Measurements from ENCODE around the gene TC2N.
"Not testable (repeated sequence)": the region's sequence is repeated elsewhere in the genome, so short reads cannot be mapped to it uniquely, and the experiment has no call there.

Gene TC2N

DNA sequence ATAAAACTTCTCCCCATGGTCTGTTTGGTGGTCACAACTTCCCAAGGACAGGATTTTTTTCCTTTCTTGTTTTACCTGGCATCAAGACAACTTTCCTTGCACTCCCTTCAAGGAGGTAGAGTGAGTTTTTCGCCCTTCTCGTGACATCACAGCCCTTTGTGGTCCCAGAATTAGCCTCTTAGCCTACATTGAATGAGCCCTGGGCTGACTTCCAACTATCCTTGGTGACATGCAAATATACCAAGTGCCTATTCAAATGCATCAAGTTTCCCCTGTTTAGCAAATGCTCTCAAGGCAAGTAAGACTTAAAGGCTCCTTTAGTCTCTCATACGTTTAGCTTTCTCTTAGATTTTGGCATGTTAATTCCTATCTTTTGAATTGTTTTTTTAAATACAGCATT lies 36.6 kb downstream of the TC2N start:
- no peak for FAIRE-seq

DNA sequence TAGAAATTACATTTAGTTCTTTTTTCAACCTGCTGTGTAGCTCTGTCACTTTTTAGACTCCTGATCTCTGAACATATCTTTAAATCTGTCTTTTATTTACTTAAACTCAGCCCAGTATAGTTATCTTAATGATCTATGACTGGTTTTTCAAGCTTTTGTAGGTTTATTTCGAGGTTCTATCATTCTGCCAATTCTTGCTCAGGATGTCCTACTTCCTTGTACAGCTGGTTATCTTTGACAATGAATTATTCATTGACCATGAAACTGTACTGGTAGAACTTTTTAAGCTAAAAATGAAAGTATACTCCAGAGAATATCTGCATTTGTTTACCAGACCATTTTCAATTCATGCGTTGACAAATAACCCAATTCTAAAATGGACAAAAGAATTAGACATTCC lies 37.8 kb downstream of the TC2N start:
- no peak for FAIRE-seq

DNA sequence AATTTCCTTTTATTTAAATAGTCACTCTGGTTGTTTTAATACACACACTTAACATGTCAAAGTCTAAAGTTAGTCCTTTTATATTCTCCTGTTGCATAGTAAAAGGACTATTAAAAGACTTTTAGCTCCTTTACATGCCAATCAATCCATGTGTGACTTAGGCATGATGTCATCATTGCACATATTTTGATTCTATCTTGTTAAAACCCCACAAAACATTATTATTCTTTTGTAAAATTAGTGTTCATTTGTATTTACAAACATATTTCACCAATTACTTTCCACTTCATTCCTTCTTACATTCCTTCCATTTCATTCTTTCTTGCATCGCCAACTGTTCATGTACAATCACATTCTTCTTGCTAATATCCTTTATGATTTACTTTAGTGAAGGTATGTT lies 39.6 kb downstream of the TC2N start:
- FAIRE-seq = no peak

DNA sequence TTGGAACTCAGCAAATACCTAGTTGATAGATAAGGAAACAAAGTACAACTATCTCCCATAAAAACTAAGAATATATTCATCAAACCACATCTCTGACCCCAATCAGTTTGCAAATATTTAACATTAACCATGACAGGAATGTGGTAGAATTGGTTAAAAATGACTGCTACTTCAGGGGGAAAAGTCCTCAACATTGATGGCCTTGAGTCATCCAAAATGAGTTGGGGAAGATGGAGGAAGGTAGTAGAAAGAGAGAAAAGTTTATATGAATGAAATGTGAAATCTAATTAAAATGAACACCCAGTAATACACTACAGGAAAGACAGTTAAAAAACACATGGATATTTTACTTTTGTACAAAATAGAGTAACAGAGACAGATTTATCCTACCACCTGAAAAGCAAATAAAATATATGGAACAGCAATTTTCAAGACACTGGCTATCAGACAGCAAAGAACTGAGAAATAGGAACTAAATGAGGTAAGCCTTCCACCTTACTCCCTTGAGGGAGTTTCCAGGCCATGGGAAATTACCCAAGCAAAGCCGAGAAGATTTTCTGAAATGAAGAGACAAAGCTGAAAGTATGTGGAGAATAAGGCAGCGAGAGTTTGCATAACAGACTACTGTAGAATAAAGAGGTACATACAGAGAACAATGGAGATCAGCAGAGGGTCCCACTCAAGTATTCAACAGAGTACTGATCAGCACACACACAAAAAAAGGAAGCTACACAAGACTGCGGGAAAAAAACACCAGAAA lies 49.6 kb downstream of the TC2N start:
- no peak for FAIRE-seq

DNA sequence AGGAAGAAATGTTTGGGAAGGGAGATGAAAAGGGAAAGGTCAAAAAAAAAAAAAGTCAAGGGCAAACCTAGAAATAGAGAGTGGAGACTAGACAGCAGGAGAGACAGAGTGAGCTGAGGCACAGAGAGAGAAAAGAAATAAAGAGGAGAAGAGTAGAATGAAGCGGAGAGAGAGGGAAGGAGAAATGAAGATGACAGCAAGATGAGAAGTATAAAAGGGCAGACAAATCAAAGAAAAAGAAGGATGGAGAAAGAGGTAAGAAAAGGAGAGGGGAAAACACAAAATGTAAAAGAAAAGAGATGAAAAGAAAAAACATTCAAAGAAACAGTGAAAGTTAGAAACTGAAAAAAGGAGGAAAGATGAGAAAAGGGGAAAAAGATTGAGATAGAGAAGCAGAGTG lies 53.0 kb downstream of the TC2N start:
- no peak for FAIRE-seq

DNA sequence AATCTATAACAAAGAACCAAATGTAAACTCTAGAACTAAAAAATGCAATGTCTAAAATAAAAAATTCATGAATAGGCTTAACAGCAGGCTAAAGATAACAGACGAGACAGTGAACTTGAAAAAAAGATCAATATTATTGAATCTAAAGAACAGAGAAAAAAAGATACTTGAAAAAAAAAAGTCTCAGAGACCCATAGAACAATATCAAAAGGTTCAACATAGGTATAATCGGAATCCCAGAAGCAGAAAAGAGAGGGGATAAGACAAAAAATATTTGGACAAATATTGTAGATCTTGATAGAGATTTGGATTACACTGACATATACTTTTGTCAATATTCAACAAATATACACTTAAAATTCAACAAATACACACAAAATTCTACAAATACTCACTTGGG lies 56.6 kb downstream of the TC2N start:
- no peak for FAIRE-seq

DNA sequence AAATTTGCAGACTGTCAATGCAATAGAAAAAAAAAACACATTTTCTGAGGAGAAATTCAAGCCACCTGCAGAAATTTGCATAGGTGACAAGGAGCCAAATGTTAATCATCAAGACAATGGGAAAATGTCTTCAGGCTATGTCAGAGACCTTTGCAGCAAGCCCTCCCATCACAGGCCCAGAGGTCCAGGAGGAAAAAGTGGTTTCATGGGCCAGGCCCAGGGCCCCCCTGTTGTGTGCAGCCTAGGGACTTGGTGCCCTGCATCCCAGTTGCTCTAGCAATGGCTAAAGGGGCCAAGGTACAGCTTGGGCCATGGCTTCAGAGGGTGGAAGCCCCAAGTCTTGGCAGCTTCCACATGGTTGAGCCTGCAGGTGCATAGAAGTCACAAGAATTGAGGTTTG lies 60.6 kb downstream of the TC2N start:
- FAIRE-seq = no peak

DNA sequence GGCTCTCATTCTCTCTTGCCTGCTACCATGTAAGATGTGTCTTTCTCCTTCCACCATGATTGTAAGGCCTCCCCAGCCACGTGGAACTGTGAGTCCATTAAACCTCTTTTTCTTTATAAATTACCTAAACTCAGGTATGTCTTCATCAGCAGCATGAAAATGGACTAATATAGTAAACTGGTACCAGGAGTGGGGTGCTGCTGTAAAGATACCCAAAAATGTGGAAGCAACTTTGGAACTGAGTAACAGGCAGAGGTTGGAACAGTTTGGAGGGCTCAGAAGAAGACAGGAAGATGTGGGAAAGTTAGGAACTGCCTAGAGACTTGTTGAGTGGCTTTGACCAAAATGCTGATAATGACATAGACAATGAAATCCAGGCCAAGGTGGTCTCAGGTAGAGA lies 61.2 kb downstream of the TC2N start:
- not testable (repeated sequence) for FAIRE-seq

DNA sequence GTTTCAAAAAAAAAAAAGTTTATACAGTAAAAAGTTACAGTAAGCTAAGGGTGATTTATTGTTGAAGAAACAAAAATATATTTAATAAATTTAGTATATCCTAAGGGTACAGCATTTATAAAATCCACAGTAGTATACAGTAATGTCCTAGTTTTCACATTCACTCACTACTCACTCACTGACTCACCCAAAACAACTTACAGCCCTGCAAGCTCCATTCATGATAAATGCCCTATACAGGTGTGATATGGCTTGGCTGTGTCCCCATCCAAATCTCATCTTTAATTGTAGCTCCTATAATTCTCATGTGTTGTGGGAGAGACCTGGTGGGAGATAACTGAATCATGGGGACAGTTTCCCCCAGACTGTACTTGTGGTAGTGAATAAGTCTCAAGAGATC lies 61.7 kb downstream of the TC2N start:
- FAIRE-seq = no peak

DNA sequence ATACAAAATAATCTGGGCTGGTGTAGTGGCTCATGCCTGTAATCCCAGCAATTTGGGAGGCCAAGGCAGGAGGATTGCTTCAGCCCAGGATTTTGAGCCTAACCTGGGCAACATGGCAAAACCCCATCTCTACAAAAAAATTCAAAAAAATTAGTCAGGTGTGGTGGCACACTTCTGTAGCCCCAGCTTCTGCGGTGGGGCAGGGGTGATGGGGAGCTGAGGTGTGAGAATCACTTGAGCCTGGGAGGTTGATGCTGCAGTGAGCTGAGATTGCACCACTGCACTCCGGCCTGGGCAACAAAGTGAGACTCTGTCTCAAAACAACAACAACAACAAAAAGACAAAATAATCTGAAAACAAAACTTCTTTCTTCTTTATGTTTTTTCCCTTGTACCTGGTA lies 66.0 kb downstream of the TC2N start:
- FAIRE-seq = no peak

DNA sequence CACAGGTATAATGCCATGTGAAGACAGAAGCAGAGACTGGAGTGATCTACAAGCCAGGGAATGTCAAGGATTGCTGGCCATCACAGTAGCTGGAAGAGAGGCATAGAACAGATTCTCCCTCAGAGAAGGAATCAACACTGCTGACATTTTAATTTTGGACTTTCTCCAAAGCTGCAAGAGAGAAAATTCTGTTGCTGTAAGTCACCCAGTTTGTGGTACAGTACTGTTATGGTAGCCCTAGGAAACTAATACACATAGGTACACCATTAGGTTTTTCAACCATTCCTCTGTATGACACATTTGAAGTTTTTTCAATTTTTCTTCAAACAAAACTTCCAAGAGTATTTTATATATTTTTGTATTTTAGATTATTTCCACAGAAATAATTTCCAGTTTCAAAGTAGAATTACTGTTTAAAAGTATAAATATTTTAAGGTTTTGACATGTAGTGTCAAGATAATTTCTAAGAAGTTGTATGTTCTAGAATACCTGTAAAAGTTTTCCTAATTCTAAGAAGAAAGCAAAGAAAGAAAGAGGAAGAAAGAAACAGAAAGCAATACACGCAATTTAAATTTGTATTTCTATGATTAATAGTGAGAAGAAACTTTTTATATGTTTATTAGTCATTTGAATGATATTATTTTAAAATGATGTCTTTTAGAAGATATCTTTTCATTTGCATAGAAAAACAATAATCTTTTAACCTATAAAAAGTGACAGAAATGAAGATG lies 70.6 kb downstream of the TC2N start:
- FAIRE-seq = peak; percentile 69

DNA sequence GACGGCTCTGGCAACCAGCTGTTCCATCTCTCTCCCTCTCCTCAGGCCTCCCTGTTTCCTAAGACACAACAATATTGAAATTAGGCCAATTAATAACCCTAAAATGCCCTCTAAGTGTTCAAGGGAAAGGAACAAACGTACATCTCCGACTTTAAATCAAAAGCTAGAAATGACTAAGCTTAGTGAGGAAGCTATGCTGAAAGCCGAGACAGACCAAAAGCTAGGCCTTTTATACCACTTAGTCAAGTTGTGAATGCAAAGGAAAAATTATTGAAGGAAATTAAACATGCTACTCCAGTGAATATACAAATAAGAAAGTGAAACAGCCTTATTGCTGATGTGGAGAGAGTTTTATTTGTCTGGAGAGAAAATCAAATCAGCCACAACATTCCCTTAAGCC lies 73.6 kb downstream of the TC2N start:
- FAIRE-seq = no peak

DNA sequence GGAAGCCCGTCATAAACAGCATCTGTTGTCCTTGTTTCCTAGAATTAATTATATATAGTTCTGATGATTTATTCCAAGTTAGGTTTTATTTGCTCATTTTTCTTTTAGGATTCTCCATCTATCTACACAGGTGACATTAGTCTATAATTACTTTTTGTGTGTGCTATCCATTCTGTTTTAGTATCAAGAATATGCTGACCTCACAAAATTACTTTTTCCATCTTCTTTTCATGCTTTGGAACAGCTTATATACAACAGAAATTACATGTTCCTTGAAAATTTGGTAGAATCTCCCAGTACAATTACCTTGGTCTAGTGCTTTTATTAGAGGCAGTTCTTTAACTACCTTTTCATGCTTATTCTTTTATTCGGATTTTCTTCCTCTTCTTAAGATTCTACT lies 81.1 kb downstream of the TC2N start:
- FAIRE-seq = no peak

DNA sequence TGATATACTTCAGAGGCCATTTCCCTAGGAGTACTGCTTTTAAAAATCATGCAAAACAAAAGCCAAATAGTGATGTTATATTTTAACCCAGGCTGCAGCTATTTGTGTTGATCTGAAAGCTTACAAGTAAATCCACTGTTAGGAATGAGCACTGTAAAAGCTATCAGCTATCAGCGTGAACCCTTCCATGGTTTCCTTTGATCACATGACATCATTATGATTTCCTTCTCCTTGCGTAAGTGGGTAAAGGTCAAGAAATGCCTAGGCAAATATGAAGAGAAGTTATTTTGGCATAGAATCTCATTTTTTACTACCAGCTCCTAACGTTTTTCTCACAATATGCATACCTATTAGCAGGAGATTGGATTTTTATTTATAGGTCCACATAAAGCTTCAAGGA lies 86.9 kb downstream of the TC2N start:
- FAIRE-seq = no peak

DNA sequence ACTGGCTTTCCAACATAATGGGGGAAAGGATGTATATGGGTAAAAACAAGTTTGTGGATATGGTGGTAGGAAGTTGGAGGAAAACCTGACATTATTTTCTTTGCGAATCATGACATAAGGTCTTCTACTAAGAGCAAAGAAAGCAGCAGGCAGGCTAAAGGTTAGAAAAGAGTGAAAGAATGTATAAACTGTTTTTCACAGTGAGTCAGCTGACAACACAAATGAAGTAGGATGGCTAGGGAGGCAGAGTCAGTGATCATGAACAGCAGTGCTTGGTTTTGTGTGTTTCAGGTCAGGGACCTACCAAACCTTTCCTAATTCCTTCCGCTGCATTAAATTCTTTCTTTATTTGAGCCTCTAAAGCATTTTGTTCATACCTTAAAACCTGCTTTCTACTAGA lies 89.1 kb downstream of the TC2N start:
- FAIRE-seq = no peak

DNA sequence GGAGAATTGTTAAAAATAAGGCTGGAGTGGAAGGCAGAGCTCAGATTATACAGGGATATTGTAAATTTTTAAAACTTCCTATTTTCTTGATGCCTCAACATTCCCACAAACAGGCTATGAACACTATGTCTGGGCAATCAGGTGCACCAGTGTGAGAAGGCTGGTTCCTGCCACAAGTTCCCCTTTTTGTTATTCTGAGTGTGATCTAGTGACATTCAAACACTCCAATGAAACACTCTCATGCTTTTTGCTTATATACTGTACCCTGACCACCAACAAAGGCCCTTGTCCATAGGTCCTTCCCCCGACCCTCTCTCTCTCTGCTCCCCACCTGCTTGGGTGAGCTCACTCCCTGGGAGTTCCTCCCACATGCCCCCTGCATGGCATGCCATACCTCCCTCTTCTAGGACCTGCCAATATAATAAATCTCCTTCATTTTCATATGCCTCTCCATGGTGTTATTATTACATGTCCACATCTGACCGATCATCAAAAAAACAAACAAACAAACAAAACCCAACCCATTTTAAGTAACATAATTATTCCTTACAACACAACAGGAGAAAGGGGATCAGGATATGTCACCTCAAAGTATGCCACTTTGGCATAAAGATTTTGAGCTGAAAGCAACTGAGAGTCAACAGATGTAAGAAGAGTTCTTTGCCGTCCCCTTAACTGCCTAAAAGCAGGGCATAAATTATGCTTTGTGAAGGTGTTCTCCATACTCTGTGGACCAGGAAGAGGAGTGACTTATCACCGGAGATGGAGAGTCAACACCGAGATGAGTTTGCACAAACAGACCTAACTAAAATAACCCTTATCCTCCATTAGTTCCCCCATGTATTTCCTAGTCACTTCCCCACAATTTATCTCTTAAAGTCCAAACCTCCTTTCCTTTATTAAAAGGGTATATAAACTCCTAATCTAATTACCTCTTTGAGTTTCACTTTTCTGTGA lies 92.9 kb downstream of the TC2N start:
- FAIRE-seq = no peak

DNA sequence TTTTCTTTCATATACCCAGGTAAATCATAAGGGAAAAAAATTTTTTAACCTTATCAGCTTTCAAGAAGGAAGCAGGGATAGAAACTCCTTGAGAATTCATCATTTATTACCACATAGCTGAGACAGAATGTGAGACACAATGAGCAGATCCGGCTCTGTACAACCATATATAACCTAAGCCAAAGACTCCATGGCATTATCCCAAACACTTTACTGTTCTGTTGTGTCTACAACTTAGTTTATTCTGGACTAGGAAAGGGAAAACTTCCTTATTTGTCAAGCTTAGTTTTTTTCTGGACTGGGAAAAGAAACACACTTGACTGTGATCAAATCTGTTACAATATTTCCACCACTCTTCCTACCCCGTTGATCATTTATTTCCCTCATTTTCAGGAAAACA lies 97.2 kb downstream of the TC2N start:
- no peak for FAIRE-seq

DNA sequence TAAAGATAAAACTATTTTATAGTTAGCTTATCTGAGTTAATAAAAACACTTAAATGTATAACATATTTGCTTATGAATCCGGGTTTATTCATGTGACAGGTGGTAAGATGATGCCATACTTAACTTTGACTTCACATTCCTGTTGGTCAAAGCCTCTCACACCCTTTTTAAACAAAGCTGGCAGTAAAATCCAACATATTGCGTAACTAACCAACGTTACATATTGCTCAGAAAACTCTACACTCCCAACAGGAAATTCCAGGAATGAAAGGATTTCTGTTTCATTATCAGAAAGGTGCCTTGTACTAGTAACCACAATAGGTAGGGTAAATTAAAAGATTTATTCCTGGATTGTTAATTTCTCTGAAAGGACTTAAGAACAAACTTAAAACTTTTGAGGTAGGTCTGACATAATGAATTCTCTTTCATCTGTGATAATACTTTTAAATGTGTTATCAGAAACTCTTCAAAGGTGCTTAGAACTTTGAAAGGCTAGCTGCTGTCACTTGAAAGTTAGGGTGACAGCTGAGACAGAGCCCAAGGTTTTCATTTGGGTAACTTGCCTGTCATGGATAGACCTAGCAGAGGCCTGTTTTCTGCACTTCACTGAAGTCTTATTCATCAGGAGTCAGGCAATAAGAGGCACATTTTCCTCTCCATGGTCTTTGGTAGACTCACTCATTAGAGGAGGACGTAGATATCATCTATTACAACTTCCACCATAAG lies 111.6 kb downstream of the TC2N start:
- FAIRE-seq = no peak

DNA sequence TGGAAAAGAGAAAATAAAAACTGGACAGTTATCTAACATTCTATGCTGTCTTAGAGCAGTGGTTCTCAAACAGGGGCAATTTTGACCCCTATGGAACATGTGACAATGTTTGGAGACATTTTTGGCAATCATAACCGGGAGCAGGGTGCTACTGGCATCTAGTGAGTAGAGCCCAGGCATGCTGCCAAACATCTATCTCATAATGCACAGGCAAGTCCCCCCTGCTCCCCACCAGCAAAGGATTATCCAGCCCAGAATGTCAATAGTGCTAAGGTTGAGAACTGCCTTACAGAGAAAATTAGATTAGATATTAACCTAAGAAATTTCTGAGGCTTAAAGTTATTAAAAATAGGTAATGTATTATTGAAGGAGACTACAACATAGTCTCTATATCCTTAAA lies 112.5 kb downstream of the TC2N start:
- no peak for FAIRE-seq

DNA sequence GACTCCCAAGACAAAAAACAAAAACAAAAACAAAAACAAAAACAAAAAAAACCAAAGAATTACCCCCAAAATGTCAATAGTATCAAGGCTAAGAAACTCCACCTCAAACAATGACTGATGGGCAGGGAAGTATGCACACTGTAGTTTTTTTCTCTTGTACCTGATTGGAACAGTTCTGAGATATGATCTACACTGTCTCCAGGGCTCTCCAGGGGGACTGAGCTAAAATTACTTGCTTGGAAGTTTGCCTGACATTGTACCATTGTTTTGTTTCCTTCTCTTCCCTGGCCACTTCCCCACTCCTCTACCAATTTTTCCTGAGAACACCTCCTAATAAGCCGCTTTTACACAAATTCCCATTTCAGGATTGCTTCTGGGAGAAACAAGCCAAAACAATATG lies 113.2 kb downstream of the TC2N start:
- no peak for FAIRE-seq

DNA sequence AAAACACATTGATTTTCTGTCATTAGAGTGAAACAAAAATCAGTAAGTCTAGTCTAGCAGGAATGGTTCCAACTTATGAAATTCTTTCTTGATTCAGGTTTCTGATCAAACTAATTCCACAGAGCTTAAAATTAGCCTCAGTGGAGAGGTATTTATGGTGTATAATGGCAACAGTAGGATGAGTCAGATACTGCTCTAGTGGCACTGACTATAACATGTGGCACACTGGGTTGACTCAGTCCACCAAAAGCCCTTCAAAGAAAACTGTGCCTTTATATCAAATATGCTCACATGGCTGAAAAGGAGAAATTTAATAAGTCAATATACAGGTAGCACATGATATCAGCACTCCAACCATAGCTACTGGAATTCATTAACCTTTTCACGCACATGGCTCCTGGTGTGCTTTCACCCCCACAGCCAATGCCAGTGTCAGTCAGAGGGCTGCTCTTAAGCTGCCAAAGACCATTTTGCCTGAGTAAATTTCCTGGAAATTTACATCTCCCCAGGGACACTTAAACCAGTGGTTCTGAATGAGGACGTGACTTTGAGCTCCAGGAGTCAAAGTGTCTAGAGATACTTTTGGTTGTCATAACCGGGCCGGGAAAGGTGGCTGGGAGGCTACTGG lies 113.7 kb downstream of the TC2N start:
- FAIRE-seq = no peak

DNA sequence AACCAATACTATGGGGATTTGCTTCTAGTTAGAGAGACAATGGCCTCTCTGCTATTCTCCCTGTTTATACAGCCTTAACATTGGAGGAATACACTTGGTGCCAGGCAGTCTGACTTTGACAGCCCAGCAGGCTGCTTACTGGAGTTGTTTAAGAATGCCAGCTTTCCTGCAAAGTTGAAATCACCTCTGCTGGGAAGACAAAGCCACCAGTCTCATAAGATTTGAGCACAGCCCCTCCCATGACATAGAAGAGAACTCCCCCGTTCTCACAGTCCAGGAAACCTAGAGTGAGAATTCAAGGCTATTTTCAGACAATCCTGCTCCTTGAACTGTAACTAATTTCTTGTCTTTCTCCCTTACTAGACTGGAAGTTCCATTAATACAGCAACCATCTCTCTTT lies 114.4 kb downstream of the TC2N start:
- no peak for FAIRE-seq
